ENCODE results near the gene HOMER3.

Gene HOMER3

DNA sequence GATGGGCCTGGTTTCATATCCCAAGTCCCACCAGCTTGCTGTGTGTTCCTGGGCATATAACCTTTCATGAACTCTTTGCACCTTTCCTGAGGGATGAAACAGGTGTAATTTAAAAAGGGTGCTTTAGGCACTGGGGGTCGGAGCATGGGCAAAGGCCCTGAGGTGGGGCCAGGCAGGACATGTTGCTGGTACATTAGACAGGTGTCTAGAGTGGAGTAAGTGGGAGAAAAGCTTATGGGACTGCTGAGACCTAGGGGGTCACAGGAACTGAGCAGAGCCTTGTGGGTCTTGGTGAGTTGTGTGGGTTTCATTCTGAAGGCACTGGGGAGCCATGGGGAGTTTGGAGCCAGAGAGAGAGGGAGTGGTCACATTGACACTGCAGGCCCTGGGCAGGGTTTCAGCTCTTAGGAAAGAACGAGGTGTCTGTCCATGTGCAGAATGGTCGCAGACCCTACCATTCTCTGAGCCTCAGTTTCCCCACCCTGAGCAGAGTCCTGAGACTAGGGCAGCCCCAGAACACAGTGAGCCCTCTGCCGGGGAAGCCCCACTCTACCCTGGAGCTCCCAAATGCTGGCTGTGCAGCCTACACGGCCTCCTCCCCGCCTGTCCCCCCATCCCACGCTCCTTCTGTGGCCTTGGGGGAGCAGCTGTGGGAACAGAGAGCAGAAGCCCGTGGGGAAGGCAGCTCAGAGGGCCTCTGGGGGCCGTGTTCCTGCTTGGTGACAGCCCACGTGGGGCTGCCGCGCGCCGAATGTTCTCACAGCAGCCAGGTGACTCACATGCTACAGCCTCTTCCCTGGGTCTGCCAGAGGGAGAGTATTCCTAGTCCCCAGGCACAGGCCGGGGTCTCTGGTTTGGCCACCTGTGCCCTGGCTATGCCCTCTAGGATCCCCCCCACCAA lies 7.3 kb upstream of the HOMER3 start:
- TF ChIP-seq CTCF (IDR thresholded peaks at IDR 0.05; ENCODE audit: control insufficient read depth, insufficient read depth, low read depth, low read length, missing control alignments), result no peak
- no peak overlapping the region for H3K4me3 ChIP-seq (ENCODE audit: control insufficient read depth, low read depth, low read length)
- no peak for DNase-seq (ENCODE audit: low read depth)

DNA sequence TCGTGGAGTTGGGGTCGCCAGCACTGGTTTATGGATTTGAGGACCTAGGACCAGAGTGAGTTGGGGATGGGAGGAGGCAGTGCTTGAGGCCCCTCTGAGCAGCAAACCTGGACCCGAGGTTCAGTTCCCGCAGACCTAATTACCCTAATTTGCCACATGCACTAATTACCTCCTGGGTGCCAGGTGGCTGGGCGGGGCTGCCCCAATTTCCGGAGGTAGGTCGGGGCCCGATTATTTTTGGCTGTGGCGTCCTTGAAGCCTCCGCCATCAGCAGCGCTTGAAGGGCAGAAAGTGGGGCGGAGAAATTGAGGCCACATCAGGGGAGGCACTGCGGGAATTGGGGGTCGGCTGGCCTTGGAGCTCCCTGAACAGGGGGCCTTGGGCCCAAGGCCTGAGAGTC lies 5.9 kb upstream of the HOMER3 start:
- no peak for DNase-seq (ENCODE audit: low read depth)
- no peak for TF ChIP-seq CTCF (IDR thresholded peaks at IDR 0.05; ENCODE audit: control insufficient read depth, insufficient read depth, low read depth, low read length, missing control alignments)
- no peak overlapping the region for H3K4me3 ChIP-seq (ENCODE audit: control insufficient read depth, low read depth, low read length)

DNA sequence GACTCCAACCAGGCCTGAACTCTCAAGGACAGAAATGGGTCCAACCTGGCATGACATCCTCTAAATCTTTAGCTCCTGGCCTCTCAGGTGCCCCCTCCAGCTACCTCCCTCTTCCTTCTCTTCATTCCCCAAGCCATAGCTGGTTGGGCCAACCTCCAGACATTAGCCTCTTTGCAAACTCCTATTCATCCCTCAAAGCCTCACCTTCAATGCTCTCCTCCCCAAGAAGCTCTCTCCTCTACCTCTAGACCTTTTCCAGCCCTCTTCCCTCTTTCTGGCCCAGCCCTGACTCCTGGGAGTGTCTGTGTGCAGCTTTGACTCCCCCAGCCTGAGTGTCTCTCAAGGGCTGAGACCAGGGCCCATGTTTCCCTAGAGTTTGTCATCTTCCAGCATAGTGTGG lies 5.3 kb upstream of the HOMER3 start:
- H3K4me3 ChIP-seq (ENCODE audit: control insufficient read depth, low read depth, low read length), result no peak overlapping the region
- TF ChIP-seq CTCF (IDR thresholded peaks at IDR 0.05; ENCODE audit: control insufficient read depth, insufficient read depth, low read depth, low read length, missing control alignments), result no peak
- no peak for DNase-seq (ENCODE audit: low read depth)

GRCh38 chr19:18945297-18945696 lies 4.3 kb upstream of the HOMER3 start:
- TF ChIP-seq CTCF (IDR thresholded peaks at IDR 0.05; ENCODE audit: control insufficient read depth, insufficient read depth, low read depth, low read length, missing control alignments), result no peak

GRCh38 chr19:18943465-18943864 lies 2.4 kb upstream of the HOMER3 start:
- DNase-seq (ENCODE audit: low read depth), result no peak
- no peak for TF ChIP-seq CTCF (IDR thresholded peaks at IDR 0.05; ENCODE audit: control insufficient read depth, insufficient read depth, low read depth, low read length, missing control alignments)

More at GRCh38 chr19:18945297-18945696, 4.3 kb upstream of the HOMER3 start:
- H3K4me3 ChIP-seq (ENCODE audit: control insufficient read depth, low read depth, low read length), result no peak overlapping the region
- no peak for DNase-seq (ENCODE audit: low read depth)

DNA sequence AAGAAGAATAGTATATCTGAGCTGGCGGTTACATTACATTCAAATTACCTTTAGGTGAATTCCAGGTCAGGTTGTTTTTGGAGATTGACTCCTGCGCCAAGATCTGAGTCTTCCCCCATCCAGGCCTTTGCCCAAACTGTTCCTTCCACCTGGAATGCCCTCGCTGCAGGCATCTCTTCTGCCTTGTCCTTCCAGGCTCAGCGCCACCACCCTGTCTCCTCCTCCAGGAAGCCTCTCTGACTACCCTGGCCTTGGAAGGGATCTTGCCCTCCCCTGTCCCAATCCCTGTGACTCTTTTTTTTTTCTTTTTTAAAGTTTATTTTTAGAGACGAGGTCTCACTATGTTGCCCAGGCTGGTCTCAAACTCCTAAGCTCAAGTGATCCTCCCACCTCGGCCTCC lies 1.7 kb upstream of the HOMER3 start:
- TF ChIP-seq CTCF (IDR thresholded peaks at IDR 0.05; ENCODE audit: control insufficient read depth, insufficient read depth, low read depth, low read length, missing control alignments), result no peak
- no peak for DNase-seq (ENCODE audit: low read depth)
- H3K4me3 ChIP-seq (ENCODE audit: control insufficient read depth, low read depth, low read length), result no peak overlapping the region

More at GRCh38 chr19:18943465-18943864, 2.4 kb upstream of the HOMER3 start:
- H3K4me3 ChIP-seq (ENCODE audit: control insufficient read depth, low read depth, low read length), result no peak overlapping the region

All from AG09309 (cell line).